Measurements from ENCODE around the gene MGST2.
"Not testable (repeated sequence)": the region's sequence is repeated elsewhere in the genome, so short reads cannot be mapped to it uniquely, and the experiment has no call there.

MGST2 gene

DNA sequence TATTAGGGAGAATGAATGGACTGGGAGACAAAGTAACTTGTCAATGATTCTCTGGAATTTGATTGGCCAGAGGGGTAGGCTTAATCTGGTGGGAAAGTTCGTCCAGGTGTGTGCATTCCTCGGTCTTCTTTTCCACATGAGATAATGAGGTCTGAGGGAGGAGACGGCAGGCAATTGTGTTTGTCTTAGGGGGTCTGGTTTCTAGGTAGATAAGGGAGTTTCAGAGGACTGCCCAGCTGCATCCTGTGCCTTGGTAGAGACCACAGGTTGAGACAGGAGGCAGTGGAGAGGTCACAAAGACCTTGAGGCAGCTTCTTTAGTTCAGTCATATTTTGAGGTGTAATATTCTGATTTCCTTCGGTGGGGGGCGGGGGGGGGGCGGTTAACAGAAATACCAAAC is 4.3 kb downstream of the MGST2 start:
- DNase-seq (ENCODE audit: low read depth in 2 of 2), result no peak

DNA sequence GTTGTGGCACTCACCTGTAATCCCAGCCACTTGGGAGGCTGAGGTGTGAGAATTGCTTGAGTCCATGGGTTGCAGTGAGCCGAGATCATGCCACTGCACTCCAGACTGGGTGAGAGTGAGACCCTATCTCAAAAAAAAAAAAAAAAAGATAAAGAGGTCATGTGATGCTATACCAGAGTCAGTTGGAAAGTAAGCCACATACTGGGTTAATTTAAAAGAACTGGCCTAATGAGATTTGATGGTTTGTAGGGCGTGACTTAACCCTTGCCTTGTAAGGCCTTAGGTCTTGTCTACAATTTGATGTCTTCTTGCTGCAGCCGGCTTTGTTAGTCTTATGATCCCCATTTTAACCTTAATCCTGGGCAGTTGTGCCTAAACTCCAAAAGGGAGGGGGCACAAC is 5.2 kb downstream of the MGST2 start:
- no peak for DNase-seq (ENCODE audit: low read depth in 2 of 2)

DNA sequence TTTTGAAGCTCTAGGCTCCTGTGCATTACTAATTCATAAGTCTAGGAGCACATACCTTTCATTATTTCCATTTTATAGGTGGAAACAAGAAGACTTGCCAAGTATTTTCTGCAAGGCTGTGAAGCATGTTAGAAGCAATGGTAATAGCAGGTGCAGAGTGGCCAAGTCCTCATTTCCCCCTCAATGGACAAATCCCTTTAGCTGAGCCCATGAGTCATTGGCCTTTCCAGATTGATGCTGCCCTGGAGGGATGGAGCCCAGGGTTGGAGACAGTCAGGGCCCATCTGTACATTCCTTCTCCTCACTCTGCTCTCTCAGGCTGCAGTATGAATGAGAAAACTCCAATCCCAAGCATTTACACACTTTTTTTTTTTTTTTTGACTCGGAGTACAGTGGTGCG is 6.6 kb downstream of the MGST2 start:
- DNase-seq (ENCODE audit: low read depth in 2 of 2), result no peak

DNA sequence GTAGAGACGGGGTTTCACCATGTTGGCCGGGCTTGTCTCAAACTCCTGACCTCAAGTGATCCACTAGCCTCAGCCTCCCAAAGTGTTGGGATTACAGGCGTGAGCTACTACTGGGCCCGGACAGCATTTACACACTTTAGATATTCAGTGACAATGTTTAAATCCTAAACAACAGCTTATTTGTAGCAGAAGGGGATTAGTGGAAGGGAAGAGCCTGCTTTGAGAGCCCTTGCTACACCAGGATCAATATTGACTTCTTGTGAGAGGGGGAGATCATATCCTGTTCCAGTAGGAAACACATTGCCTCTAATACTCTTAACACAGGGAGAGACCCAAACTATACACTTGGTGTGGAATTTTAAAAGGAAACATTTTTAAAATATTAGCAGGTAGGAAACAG is 7.1 kb downstream of the MGST2 start:
- no peak for DNase-seq (ENCODE audit: low read depth in 2 of 2)

DNA sequence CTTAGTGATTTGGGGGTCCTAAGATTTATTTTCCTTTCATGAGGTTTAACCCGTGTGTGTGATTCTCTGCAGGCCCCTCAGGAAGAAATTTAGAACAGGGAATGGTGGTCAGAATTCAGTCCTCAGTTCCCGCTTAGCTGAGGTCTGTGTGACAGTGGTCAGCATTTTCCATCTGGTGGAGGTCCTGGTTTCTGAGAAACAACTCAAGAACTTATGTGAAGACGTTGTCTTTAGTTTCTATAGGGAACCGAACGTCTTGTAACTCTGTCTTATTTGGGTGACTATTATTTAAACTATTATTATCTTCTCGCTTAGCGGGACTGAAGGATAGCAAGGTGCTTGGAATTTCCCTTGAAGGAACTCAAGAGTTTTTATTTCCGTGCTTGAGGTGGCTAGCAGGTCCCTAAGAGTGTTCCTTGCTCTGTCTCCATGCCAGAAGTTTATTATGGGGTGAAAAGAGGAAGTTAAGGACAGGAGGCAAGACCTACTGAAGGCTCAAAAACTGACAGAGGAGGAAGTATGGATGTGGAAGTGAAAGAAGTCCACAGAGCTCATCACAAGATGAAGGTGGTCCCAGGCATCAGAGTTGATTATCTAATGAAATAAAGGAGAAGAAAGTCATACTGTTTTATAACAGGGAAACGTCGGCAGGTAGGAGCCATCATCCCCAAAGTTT is 9.4 kb downstream of the MGST2 start:
- DNase-seq (ENCODE audit: low read depth in 2 of 2), result no peak

DNA sequence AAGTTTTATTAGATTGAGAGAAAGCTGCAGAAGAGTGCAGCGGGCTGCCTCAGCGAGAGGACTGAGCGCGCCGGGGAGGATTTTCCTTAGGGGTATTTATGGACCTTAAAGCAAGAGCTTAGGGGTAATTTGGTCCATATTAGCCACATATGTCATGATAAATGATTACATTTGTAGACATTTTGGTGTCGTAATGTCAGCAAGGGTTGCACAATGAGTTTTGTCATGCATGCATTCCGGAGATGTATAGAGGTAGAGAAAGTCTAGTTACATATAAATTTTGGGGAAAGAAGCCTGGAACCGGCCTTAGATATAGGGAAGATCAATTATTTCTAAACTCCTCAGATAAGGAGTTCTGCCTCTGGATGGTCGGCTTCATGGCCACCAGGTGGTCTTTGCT is 10.0 kb downstream of the MGST2 start:
- DNase-seq (ENCODE audit: low read depth in 2 of 2), result no peak

DNA sequence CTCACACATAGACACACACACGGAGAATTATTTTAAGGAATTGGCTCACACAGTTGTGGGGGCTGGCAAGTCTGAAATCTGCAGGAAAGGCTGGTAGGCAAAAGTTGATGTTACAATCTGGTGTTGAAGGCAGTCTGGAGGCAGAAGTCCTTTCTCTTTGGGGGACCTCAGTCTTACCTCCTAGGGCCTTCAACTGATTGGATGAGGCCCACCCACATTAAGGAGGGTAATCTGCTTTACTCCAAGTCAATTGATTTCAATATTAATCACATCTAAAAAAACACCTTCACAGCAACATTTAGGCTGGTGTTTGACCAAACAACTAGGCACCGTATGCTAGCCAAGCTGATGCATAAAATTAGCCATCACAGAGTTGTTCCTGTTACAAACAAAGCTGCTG is 10.7 kb downstream of the MGST2 start:
- DNase-seq (ENCODE audit: low read depth in 2 of 2), result no peak

DNA sequence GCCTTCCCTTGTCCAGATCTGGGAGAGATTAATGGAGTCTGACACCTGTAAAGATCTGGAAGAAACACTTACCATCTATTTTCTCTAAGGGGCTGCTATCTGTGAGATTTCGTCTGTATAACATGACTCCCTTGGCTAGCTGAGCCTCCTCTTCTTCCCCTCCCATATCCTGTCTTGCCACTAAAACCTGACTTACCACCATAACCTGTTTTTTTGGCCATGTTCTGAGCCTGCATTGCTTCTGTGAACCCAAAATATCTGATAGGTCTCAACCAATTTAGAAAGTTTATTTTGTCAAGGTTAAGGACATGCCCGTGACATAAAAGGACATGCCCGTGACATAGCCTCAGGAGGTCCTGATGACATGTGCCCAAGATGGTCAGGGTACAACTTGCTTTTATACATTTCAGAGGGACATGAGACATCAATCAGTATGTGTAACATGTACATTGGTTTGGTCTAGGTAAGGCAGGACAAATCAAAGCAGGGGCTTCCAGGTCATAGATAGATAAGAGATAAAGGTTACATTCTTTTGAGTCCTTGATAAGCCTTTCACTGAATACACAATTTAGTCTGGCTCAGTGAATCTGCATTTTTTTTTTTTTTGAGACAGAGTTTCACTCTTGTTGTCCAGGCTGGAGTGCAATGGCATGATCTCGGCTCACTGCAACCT is 11.4 kb downstream of the MGST2 start:
- DNase-seq (ENCODE audit: low read depth in 2 of 2), result no peak

DNA sequence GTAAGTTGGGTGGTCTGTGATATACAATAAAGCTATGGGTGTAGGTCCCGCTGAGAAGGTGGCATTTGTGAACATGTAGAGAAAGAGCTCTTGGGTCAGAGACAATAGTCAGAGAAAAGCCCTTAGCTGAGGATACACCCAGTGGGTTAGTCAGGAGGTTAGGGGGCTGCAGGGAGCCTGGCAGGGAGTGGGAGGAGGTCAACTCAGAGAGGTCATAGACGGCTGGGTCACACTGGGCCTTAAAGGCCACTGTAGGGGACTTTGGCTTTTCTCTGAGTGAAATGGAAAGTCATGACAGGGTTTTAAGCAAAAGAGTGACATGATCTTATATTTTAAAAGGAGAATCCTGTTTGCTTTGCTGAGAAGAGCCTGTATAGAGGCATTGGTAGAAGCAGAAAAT is 16.7 kb downstream of the MGST2 start:
- DNase-seq (ENCODE audit: low read depth in 2 of 2), result no peak

DNA sequence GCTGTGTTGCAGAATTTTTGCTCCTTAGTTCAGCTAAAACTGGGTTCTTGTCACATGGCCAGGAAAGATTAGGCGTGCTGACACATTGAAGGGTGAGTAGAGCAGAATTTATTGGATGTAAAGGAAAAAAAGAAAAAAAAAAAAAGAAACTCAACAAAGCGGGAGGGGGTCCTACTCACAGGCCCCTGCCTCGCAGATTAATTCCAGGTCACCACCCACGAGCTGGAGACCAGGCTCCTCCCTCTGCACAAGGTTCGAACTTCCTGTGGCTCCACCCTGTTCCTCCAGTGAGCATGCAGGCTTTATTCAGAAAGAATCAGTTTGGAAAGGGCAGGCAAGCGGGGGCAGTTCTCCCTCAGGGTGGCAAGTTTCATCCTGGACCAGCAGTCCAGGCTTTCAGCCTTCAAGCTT is 17.1 kb downstream of the MGST2 start:
- DNase-seq (ENCODE audit: low read depth in 2 of 2), result no peak

DNA sequence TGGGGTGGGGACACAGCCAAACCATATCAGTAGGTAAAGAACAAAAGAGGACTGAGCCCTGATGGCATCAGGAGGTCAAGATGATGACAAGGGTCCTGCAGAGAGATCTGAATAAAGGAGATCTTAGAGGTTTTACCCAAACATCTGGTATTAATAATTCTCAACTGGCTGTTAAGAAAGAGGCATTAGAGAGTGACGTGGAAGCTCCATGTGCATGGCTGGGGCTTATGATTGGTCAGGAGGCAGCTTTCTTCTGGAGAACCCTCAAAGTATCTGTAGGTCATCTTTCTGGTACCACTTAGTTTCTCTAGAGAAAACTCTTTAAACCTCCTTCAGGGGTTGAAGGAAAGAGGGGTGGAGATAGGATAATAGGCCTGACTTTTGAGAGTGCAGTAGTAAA is 18.7 kb downstream of the MGST2 start:
- DNase-seq (ENCODE audit: low read depth in 2 of 2), result no peak

DNA sequence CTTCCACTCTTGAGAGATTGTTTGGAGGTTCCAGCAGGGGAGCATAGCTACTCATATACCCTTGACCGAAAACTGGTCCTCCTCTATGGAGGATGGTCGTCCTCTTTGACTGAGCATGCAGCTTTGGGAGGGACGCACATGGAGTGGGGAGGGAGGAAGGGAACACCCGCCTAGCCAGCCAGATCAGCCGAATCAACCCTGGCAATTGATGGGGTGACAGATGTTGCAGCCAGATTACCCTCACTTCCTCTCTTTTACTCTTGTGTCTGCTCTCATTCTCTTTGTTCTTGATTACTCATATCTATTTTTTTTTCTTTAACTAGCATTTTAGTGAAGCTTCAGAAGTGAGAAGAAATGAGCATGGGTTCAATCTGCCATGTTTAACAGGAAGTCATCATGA is 19.6 kb downstream of the MGST2 start:
- DNase-seq (ENCODE audit: low read depth in 2 of 2), result no peak

DNA sequence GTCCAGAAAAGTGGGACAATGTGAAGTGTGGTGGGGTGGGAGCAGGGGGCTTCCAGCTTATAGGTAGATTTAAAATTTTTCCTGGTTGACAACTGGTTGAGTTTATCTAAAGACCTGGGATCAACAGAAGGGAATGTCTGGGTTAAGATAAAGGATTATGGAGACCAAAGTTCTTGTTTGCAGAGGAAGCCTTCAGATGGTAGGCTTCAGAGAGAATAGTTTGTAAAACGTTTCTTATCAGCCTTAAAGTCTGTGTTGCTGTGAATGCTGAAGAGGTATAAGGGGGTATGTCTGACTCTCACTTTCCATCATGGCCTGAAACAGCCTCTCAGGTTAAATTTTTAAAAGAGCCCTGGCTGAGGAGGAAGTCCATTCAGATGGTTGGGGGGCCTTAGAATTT is 20.5 kb downstream of the MGST2 start:
- no peak for DNase-seq (ENCODE audit: low read depth in 2 of 2)

DNA sequence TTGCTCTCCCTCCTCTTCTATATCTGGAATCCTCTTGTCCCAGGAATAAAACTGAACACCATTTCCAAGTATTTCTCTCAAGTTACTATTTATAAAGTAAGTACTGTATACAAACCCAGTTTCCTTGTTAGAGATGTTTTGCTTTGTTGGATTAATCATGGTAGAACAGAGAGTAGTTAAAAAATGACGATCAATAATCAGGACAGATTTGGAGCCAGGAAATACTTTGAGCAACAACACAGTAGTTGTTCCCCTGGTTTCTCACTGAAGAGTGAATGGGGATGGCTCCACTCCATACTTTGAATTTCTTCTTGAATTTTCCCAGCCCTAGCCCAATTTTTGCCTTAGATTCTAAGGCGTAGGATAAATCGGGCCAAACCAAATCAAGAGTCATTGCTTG is 21.4 kb downstream of the MGST2 start:
- no peak for DNase-seq (ENCODE audit: low read depth in 2 of 2)

DNA sequence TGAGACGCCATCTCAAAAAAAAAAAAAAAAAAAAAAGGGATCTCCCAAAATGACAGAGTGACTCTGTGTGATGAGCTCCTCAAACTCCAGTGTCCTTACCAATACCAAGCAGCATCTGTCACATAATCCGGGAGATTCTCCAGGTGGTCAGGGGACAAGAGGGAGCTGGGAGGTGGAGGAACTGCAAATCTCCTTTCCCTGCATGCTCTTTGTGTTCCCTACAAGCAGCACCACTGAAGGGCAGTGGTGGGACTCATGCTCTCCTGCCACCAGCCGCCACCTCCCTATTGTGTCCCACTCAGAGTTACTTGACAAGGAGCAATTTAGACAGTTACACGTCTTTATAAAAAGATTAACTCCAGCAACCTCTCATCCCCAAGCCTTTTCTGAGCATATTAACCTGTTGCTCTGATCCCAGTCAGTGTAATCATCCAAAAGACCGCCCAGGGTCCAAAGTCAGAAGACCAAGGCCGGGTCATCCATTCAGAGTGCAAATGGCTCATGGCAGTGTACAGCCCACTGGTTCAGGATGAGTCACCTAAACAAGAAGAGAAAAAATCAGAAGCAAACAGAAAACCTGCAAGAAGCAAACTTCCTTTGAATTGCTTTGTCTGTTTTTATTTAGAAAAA is 23.6 kb downstream of the MGST2 start:
- no peak for DNase-seq (ENCODE audit: low read depth in 2 of 2)

DNA sequence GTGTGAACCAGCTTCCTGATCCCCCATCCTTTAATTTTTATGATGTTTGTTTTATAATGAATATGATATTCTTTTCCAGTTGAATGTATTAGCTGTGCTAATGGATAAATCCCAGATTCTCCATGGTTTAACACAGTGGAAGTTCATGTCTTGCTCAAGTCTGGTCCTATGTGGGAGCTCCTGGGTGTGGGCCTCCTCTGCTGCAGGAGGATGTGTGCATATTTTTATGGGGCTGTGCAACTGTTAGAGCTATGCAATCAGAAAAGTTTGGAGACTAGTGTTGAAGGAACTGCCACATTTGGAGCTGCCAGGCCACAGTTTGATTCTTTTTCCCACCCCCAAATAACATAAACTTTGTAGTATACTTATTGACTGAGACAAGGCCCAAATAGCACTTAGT is 24.8 kb downstream of the MGST2 start:
- DNase-seq (ENCODE audit: low read depth in 2 of 2), result no peak

DNA sequence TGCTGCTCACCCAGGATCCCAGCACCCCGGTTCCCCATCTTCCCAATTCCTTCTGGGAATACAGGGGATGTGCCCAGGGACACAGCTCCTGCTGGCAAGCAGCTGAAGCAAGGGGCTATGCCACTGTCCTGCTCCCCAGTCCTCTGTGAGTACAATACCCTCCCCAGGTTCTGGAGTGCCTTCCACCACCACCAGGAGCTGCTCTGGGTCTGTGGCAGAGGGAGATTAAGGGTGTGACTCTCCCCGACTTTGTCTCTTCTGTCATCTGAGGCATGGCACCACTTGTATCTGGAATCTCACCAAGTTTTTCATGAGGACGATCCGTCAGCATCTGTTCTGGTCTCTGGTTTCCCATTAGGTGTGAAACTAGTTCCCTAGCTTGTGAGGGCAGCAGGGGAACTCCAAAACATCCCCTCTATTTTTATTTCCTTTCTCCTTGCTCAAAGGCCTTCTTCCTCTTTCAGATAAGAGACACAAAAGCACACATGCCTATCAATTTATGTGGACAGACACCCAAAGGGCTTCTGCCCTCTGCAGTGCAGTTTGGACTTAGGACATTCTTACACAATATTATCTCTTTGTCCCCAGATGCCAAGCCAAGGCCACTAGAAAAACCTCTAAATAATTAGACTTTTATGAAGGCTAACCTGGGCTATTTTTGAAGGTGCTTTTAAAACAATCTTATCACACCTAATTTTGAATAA is 26.8 kb downstream of the MGST2 start:
- DNase-seq (ENCODE audit: low read depth in 2 of 2), result no peak

DNA sequence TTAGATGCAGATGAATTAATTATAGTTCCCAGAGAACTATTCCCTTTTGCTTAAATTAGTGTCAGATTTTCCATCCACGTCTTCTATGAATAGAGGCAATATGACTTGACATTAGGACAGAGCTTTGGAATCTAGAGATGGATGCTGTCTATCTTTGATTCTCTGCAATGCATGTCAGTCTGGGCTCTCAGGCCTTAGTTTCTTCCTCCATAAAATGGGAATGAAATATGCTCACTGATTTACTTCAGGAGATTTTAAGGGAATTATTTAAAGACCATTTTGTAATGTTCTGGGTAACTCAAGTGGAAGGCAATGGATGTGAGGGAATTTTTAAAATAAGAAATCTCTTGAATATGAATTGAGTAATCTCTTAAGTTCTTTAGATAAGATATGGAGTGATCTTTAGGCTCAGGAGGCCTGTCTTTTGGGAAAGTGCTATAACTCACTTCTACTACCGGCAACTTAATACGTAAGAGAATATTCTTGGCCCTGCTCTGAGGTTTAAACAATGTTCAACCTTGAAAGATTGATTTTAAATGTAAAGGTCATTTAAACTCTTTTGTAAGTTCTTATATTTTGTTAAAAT is 29.0 kb downstream of the MGST2 start:
- no peak for DNase-seq (ENCODE audit: low read depth in 2 of 2)

DNA sequence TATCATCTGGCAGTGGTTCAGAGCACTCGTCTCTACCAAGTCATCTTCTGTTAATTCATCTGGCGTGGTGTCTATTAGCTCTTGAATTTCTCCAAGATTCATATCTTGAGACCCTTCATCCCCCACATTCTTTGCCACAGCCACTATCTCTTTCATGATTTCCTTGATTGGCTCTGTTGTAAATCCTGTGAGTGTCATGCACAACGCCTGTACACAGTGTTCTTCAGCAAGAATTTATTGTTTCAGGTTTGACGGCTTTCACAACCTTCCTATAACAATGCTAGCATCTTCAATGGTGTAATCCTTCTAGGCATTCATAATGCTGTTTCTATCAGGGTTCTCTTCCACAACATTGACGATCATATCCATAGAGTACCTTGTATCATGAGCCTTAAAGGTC is 30.9 kb downstream of the MGST2 start:
- no peak for DNase-seq (ENCODE audit: low read depth in 2 of 2)

DNA sequence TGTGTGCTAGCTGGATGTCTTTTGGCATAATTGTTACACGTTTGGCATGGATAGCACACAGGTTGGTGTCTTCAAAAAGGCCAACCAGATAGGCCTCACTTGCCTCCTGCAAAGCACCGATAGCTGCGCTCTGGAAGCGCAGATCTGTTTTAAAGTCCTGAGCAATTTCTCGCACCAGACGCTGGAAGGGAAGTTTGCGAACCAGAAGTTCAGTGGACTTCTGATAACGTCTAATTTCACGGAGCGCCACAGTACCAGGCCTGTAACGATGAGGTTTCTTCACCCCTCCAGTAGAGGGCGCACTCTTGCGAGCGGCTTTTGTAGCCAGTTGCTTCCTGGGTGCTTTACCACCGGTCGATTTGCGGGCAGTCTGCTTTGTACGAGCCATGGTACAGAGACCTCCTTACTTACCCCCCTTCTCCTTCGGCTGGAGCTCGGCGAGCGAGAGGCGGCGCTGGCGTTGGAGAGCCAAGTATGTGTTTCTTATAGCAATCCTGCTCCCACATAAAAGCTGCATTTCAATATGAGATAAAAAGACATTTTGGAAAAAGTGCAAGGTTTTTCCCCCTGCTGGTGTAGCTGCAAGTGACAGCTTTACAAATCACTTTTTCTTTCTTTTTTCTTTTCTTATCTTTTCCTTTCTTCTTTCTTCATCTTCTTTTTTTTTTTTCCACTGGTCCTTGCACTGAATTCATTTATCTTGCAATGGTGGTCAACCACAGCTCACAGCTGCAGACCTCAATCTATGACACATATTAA is 32.7 kb downstream of the MGST2 start:
- not testable (repeated sequence) for DNase-seq (ENCODE audit: low read depth in 2 of 2)

DNA sequence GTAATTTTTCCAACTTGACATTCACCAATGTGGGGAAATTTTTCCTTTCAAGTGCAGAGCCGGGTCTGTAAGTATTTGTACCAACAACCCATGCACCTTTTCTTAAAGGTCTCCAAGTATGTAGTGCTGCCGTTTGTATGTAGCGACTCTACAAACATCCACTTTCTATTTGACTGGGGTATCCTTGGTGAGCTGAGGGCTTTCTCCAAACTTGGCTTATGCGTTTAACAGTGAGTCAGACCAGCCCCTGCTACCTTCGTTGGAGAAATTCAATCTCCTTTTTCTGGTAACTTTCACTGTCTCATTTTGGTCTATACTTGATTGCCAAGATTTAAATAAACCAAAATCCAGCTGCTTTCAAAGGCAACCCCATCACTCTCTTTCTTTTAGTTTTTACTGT is 34.9 kb downstream of the MGST2 start:
- no peak for DNase-seq (ENCODE audit: low read depth in 2 of 2)

Measured in stimulated activated CD4-positive, alpha-beta T cell treated with anti-CD3 and anti-CD28 coated beads, Interleukin-1b, Interleukin-23, amount 100 ng/mL, for 1 hour (primary cell).